Measurements from ENCODE around the gene SPDL1.
A peak's percentile ranks its signal among the peaks of the same experiment; 100 is the strongest.

SPDL1 gene

GRCh38 chr5:169629847-169630548 lies 46.4 kb downstream of the SPDL1 start:
- DNase-seq (ENCODE audit: low read depth) = no peak

- DNase-seq (ENCODE audit: low read depth) = no peak
Observed at GRCh38 chr5:169631360-169631759, 47.8 kb downstream of the SPDL1 start.

- DNase-seq (ENCODE audit: low read depth) = no peak
Observed at GRCh38 chr5:169632946-169633345, 49.4 kb downstream of the SPDL1 start.

- DNase-seq (ENCODE audit: low read depth) = no peak
Observed at GRCh38 chr5:169634606-169635005, 51.0 kb downstream of the SPDL1 start.

GRCh38 chr5:169635936-169636335 lies 52.4 kb downstream of the SPDL1 start:
- no peak for DNase-seq (ENCODE audit: low read depth)

- DNase-seq (ENCODE audit: low read depth) = no peak
Observed at GRCh38 chr5:169636477-169637084, 53.0 kb downstream of the SPDL1 start.

- DNase-seq (ENCODE audit: low read depth) = peak; percentile 47
Observed at GRCh38 chr5:169637085-169637548, 53.5 kb downstream of the SPDL1 start, which contains the start of gene DOCK2. Gene DOCK2 (plus strand): TSS chr5:169637275. CDS start chr5:169637327, 52 bp downstream.

- DNase-seq (ENCODE audit: low read depth) = peak; percentile 53
Observed at GRCh38 chr5:169637549-169638121, 54.1 kb downstream of the SPDL1 start.

GRCh38 chr5:169641253-169641652 lies 57.7 kb downstream of the SPDL1 start:
- DNase-seq (ENCODE audit: low read depth) = no peak

GRCh38 chr5:169646856-169647255 lies 63.3 kb downstream of the SPDL1 start:
- DNase-seq (ENCODE audit: low read depth) = no peak

- no peak for DNase-seq (ENCODE audit: low read depth)
Observed at GRCh38 chr5:169647566-169647965, 64.0 kb downstream of the SPDL1 start.

GRCh38 chr5:169648725-169649310 lies 65.2 kb downstream of the SPDL1 start:
- DNase-seq (ENCODE audit: low read depth) = no peak

GRCh38 chr5:169649486-169649885 lies 65.9 kb downstream of the SPDL1 start:
- no peak for DNase-seq (ENCODE audit: low read depth)

GRCh38 chr5:169650701-169651331 lies 67.2 kb downstream of the SPDL1 start:
- no peak for DNase-seq (ENCODE audit: low read depth)

GRCh38 chr5:169651526-169651925 lies 68.0 kb downstream of the SPDL1 start:
- no peak for DNase-seq (ENCODE audit: low read depth)

GRCh38 chr5:169652057-169652456 lies 68.5 kb downstream of the SPDL1 start:
- no peak for DNase-seq (ENCODE audit: low read depth)

GRCh38 chr5:169653091-169653490 lies 69.5 kb downstream of the SPDL1 start:
- no peak for DNase-seq (ENCODE audit: low read depth)
